ENCODE data around the gene C1orf56.

Gene C1orf56

GRCh38 chr1:151035167-151035566 is 12.4 kb upstream of the C1orf56 start:
- H3K9me3 ChIP-seq (ENCODE audit: control insufficient read depth, insufficient read depth, low read length) = no peaks in the 10 kb centered on the region
- no peaks in the 10 kb centered on the region for H3K27me3 ChIP-seq (ENCODE audit: control insufficient read depth, insufficient read depth, low read length)
- no peak overlapping the region for H3K9ac ChIP-seq (ENCODE audit: low read depth, low read length)
- peaks cover 8% of the 10 kb centered on the region for H3K4me1 ChIP-seq (ENCODE audit: control insufficient read depth, insufficient read depth, low read length)
- H3K36me3 ChIP-seq (ENCODE audit: control insufficient read depth, insufficient read depth, low read length) = peaks cover 5% of the 10 kb centered on the region
- no peak overlapping the region for H3K4me3 ChIP-seq (ENCODE audit: low read depth, low read length)

GRCh38 chr1:151036356-151036755 is 11.2 kb upstream of the C1orf56 start, which contains the start of gene BNIPL:
Gene BNIPL, plus strand, starts transcription at chr1:151036586. Its CDS starts 140 bp downstream, at chr1:151036726.
- Histone ChIP-seq H3K9me3 (ENCODE audit: control insufficient read depth, insufficient read depth, low read length) (no peaks in the 10 kb centered on the region), H3K4me1 (ENCODE audit: control insufficient read depth, insufficient read depth, low read length) (peaks cover 8% of the 10 kb centered on the region), H3K4me3 (ENCODE audit: low read depth, low read length) (no peak within 1 kb of the TSS), H3K36me3 (ENCODE audit: control insufficient read depth, insufficient read depth, low read length) (peaks cover 3% of the 10 kb centered on the region), H3K9ac (ENCODE audit: low read depth, low read length) (no peak within 1 kb of the TSS), H3K27me3 (ENCODE audit: control insufficient read depth, insufficient read depth, low read length) (no peaks in the 10 kb centered on the region)

GRCh38 chr1:151037032-151037431 is 10.5 kb upstream of the C1orf56 start:
- Histone ChIP-seq H3K27me3 (ENCODE audit: control insufficient read depth, insufficient read depth, low read length) (no peaks in the 10 kb centered on the region), H3K4me1 (ENCODE audit: control insufficient read depth, insufficient read depth, low read length) (peaks cover 8% of the 10 kb centered on the region), H3K36me3 (ENCODE audit: control insufficient read depth, insufficient read depth, low read length) (peaks cover 3% of the 10 kb centered on the region), H3K4me3 (ENCODE audit: low read depth, low read length) (no peak overlapping the region), H3K9me3 (ENCODE audit: control insufficient read depth, insufficient read depth, low read length) (no peaks in the 10 kb centered on the region), H3K9ac (ENCODE audit: low read depth, low read length) (no peak overlapping the region)

GRCh38 chr1:151039521-151039920 is 8.0 kb upstream of the C1orf56 start:
- no peaks in the 10 kb centered on the region for H3K27me3 ChIP-seq (ENCODE audit: control insufficient read depth, insufficient read depth, low read length)
- H3K4me1 ChIP-seq (ENCODE audit: control insufficient read depth, insufficient read depth, low read length) = peaks cover 8% of the 10 kb centered on the region
- no peak overlapping the region for H3K9ac ChIP-seq (ENCODE audit: low read depth, low read length)
- H3K4me3 ChIP-seq (ENCODE audit: low read depth, low read length) = no peak overlapping the region
- peaks cover 3% of the 10 kb centered on the region for H3K36me3 ChIP-seq (ENCODE audit: control insufficient read depth, insufficient read depth, low read length)
- H3K9me3 ChIP-seq (ENCODE audit: control insufficient read depth, insufficient read depth, low read length) = no peaks in the 10 kb centered on the region

GRCh38 chr1:151043163-151043562 is 4.4 kb upstream of the C1orf56 start:
- H3K36me3 ChIP-seq (ENCODE audit: control insufficient read depth, insufficient read depth, low read length) = no peaks in the 10 kb centered on the region
- no peak overlapping the region for H3K9ac ChIP-seq (ENCODE audit: low read depth, low read length)
- H3K4me3 ChIP-seq (ENCODE audit: low read depth, low read length) = no peak overlapping the region
- no peaks in the 10 kb centered on the region for H3K9me3 ChIP-seq (ENCODE audit: control insufficient read depth, insufficient read depth, low read length)
- H3K4me1 ChIP-seq (ENCODE audit: control insufficient read depth, insufficient read depth, low read length) = peaks cover 4% of the 10 kb centered on the region
- H3K27me3 ChIP-seq (ENCODE audit: control insufficient read depth, insufficient read depth, low read length) = no peaks in the 10 kb centered on the region

GRCh38 chr1:151047925-151048644 is 534 bp downstream of the C1orf56 start:
- Histone ChIP-seq H3K36me3 (ENCODE audit: control insufficient read depth, insufficient read depth, low read length) (peaks cover 5% of the 10 kb centered on the region), H3K27me3 (ENCODE audit: control insufficient read depth, insufficient read depth, low read length) (no peaks in the 10 kb centered on the region), H3K9me3 (ENCODE audit: control insufficient read depth, insufficient read depth, low read length) (no peaks in the 10 kb centered on the region), H3K4me1 (ENCODE audit: control insufficient read depth, insufficient read depth, low read length) (no peaks in the 10 kb centered on the region), H3K9ac (ENCODE audit: low read depth, low read length) (peak overlapping the region; percentile 79), H3K4me3 (ENCODE audit: low read depth, low read length) (peak overlapping the region; percentile 94)

- no peaks in the 10 kb centered on the region for H3K27me3 ChIP-seq (ENCODE audit: control insufficient read depth, insufficient read depth, low read length)
- H3K9ac ChIP-seq (ENCODE audit: low read depth, low read length) = peak overlapping the region; percentile 79
- no peaks in the 10 kb centered on the region for H3K4me1 ChIP-seq (ENCODE audit: control insufficient read depth, insufficient read depth, low read length)
- H3K36me3 ChIP-seq (ENCODE audit: control insufficient read depth, insufficient read depth, low read length) = peaks cover 8% of the 10 kb centered on the region
- H3K9me3 ChIP-seq (ENCODE audit: control insufficient read depth, insufficient read depth, low read length) = no peaks in the 10 kb centered on the region
- H3K4me3 ChIP-seq (ENCODE audit: low read depth, low read length) = peak overlapping the region; percentile 94
Measured at GRCh38 chr1:151048645-151049032, 1.1 kb downstream of the C1orf56 start.

- H3K9me3 ChIP-seq (ENCODE audit: control insufficient read depth, insufficient read depth, low read length) = no peaks in the 10 kb centered on the region
- no peak overlapping the region for H3K9ac ChIP-seq (ENCODE audit: low read depth, low read length)
- H3K4me1 ChIP-seq (ENCODE audit: control insufficient read depth, insufficient read depth, low read length) = no peaks in the 10 kb centered on the region
- H3K27me3 ChIP-seq (ENCODE audit: control insufficient read depth, insufficient read depth, low read length) = no peaks in the 10 kb centered on the region
- H3K36me3 ChIP-seq (ENCODE audit: control insufficient read depth, insufficient read depth, low read length) = peaks cover 13% of the 10 kb centered on the region
- no peak overlapping the region for H3K4me3 ChIP-seq (ENCODE audit: low read depth, low read length)
Measured at GRCh38 chr1:151049458-151049857, 1.9 kb downstream of the C1orf56 start.

- Histone ChIP-seq H3K4me3 (ENCODE audit: low read depth, low read length) (no peak overlapping the region), H3K36me3 (ENCODE audit: control insufficient read depth, insufficient read depth, low read length) (peaks cover 15% of the 10 kb centered on the region), H3K9ac (ENCODE audit: low read depth, low read length) (no peak overlapping the region), H3K9me3 (ENCODE audit: control insufficient read depth, insufficient read depth, low read length) (no peaks in the 10 kb centered on the region), H3K4me1 (ENCODE audit: control insufficient read depth, insufficient read depth, low read length) (no peaks in the 10 kb centered on the region), H3K27me3 (ENCODE audit: control insufficient read depth, insufficient read depth, low read length) (no peaks in the 10 kb centered on the region)
Measured at GRCh38 chr1:151050051-151050688, 2.6 kb downstream of the C1orf56 start.

- no peaks in the 10 kb centered on the region for H3K27me3 ChIP-seq (ENCODE audit: control insufficient read depth, insufficient read depth, low read length)
- H3K9me3 ChIP-seq (ENCODE audit: control insufficient read depth, insufficient read depth, low read length) = no peaks in the 10 kb centered on the region
- H3K36me3 ChIP-seq (ENCODE audit: control insufficient read depth, insufficient read depth, low read length) = peaks cover 23% of the 10 kb centered on the region
- H3K9ac ChIP-seq (ENCODE audit: low read depth, low read length) = no peak overlapping the region
- no peaks in the 10 kb centered on the region for H3K4me1 ChIP-seq (ENCODE audit: control insufficient read depth, insufficient read depth, low read length)
- H3K4me3 ChIP-seq (ENCODE audit: low read depth, low read length) = no peak overlapping the region
Measured at GRCh38 chr1:151051356-151052009, 3.9 kb downstream of the C1orf56 start.

GRCh38 chr1:151054971-151055547 is 7.5 kb downstream of the C1orf56 start:
- Histone ChIP-seq H3K4me3 (ENCODE audit: low read depth, low read length) (no peak overlapping the region), H3K9ac (ENCODE audit: low read depth, low read length) (no peak overlapping the region), H3K9me3 (ENCODE audit: control insufficient read depth, insufficient read depth, low read length) (no peaks in the 10 kb centered on the region), H3K27me3 (ENCODE audit: control insufficient read depth, insufficient read depth, low read length) (no peaks in the 10 kb centered on the region), H3K4me1 (ENCODE audit: control insufficient read depth, insufficient read depth, low read length) (peaks cover 4% of the 10 kb centered on the region), H3K36me3 (ENCODE audit: control insufficient read depth, insufficient read depth, low read length) (peaks cover 23% of the 10 kb centered on the region)

All from iPS-15b (cell line).